Measurements from ENCODE around the gene MYORG.

The MYORG gene

GRCh38 chr9:34334916-34335315 is 41.8 kb downstream of the MYORG start:
- TF ChIP-seq, protein P1, sequence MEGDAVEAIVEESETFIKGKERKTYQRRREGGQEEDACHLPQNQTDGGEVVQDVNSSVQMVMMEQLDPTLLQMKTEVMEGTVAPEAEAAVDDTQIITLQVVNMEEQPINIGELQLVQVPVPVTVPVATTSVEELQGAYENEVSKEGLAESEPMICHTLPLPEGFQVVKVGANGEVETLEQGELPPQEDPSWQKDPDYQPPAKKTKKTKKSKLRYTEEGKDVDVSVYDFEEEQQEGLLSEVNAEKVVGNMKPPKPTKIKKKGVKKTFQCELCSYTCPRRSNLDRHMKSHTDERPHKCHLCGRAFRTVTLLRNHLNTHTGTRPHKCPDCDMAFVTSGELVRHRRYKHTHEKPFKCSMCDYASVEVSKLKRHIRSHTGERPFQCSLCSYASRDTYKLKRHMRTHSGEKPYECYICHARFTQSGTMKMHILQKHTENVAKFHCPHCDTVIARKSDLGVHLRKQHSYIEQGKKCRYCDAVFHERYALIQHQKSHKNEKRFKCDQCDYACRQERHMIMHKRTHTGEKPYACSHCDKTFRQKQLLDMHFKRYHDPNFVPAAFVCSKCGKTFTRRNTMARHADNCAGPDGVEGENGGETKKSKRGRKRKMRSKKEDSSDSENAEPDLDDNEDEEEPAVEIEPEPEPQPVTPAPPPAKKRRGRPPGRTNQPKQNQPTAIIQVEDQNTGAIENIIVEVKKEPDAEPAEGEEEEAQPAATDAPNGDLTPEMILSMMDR (IDR thresholded peaks at IDR 0.05; ENCODE audit: borderline replicate concordance, extremely low read depth, low read length, poor library complexity, severe bottlenecking): no peak
- TF ChIP-seq EZH2 (IDR thresholded peaks at IDR 0.05; ENCODE audit: borderline replicate concordance, low read depth, low read length, severe bottlenecking): no peak
- peaks cover 59% of the 10 kb centered on the region for H3K79me2 ChIP-seq (ENCODE audit: insufficient read depth, low read length)
- no peaks in the 10 kb centered on the region for H3K27me3 ChIP-seq (ENCODE audit: insufficient read depth, low read length, poor library complexity)
- ATAC-seq (ENCODE audit: insufficient read depth, low read depth) (no peak), DNase-seq (no peak)
- H2AFZ ChIP-seq (ENCODE audit: low read depth, low read length): no peak overlapping the region
- H3K27ac ChIP-seq (ENCODE audit: low read length): no peak overlapping the region
- H3K4me2 ChIP-seq (ENCODE audit: insufficient read depth, low read length): no peak overlapping the region
- H3K4me3 ChIP-seq (ENCODE audit: low read depth in 1 of 2, low read length in 2 of 2): no peak overlapping the region
- H4K20me1 ChIP-seq (ENCODE audit: insufficient read depth, low read length): 0 out of 2 replicates have a peak, but pooled peaks cover 6% of the 10 kb centered on the region
- H3K9ac ChIP-seq (ENCODE audit: low read depth, low read length): no peak overlapping the region
- no peaks in the 10 kb centered on the region for H3K9me3 ChIP-seq (ENCODE audit: insufficient read depth, low read length, severe bottlenecking)
- H3K4me1 ChIP-seq (ENCODE audit: insufficient read depth, low read length): peaks cover 12% of the 10 kb centered on the region
- peaks cover 14% of the 10 kb centered on the region for H3K36me3 ChIP-seq (ENCODE audit: insufficient read depth, low read length)

DNA sequence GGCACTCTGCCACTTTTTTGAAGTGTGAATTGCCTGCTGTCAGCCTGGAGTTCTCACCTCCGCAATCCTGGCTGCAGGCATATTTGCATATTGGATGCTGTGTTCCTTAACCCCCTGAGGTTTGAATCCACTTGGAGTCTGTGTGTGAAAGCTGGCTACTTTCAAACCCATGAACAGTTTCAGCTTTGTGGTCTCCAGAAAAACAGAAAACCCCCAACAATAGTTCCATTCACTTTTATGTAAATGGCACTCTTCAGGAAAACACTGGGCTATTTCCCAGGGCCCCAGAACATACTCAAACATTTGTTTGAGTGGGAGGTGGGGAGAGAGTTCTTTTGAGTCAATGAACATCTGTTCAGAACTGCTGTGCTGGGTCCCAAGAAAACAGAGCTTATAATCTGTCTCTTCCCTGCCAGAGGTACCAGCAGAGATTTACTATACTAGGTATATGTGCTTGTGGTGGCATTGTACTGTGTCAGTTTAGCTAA is 42.3 kb downstream of the MYORG start:
- Histone ChIP-seq H3K4me1 (ENCODE audit: insufficient read depth, low read length) (peaks cover 12% of the 10 kb centered on the region), H3K27ac (ENCODE audit: low read length) (no peak overlapping the region), H3K36me3 (ENCODE audit: insufficient read depth, low read length) (peaks cover 10% of the 10 kb centered on the region), H3K27me3 (ENCODE audit: insufficient read depth, low read length, poor library complexity) (no peaks in the 10 kb centered on the region), H3K79me2 (ENCODE audit: insufficient read depth, low read length) (peaks cover 64% of the 10 kb centered on the region), H3K9me3 (ENCODE audit: insufficient read depth, low read length, severe bottlenecking) (no peaks in the 10 kb centered on the region), H4K20me1 (ENCODE audit: insufficient read depth, low read length) (0 out of 2 replicates have a peak, but pooled peaks cover 6% of the 10 kb centered on the region), H2AFZ (ENCODE audit: low read depth, low read length) (no peak overlapping the region), H3K9ac (ENCODE audit: low read depth, low read length) (no peak overlapping the region), H3K4me2 (ENCODE audit: insufficient read depth, low read length) (no peak overlapping the region), H3K4me3 (ENCODE audit: low read depth in 1 of 2, low read length in 2 of 2) (no peak overlapping the region)
- ATAC-seq (ENCODE audit: insufficient read depth, low read depth) (no peak), DNase-seq (no peak)
- no peak for TF ChIP-seq EZH2 (IDR thresholded peaks at IDR 0.05; ENCODE audit: borderline replicate concordance, low read depth, low read length, severe bottlenecking)
- TF ChIP-seq, protein P1 (IDR thresholded peaks at IDR 0.05; ENCODE audit: borderline replicate concordance, extremely low read depth, low read length, poor library complexity, severe bottlenecking): no peak

DNA sequence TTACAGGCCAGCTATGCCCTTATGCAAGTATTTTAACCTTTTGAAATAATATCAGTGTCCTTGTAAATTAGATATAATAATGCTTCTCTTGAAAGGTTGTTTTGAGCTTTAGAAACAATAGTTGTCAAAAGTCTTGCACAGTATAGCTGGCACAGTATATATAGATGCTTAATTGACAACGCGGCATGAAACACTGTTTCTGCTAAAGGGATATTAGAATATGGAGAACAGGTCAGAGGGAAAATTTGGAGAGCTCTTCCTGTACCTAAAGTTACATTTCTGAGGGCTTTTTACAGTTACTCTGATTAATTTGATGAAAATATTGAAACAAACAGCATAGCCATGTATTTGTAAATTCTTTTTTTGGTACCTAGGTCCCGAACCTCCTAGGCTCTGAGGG is 42.9 kb downstream of the MYORG start:
- H3K27ac ChIP-seq (ENCODE audit: low read length): no peak overlapping the region
- H3K9ac ChIP-seq (ENCODE audit: low read depth, low read length): no peak overlapping the region
- peaks cover 5% of the 10 kb centered on the region for H3K36me3 ChIP-seq (ENCODE audit: insufficient read depth, low read length)
- H3K4me2 ChIP-seq (ENCODE audit: insufficient read depth, low read length): no peak overlapping the region
- no peak overlapping the region for H3K4me3 ChIP-seq (ENCODE audit: low read depth in 1 of 2, low read length in 2 of 2)
- H3K79me2 ChIP-seq (ENCODE audit: insufficient read depth, low read length): peaks cover 65% of the 10 kb centered on the region
- peaks cover 12% of the 10 kb centered on the region for H3K4me1 ChIP-seq (ENCODE audit: insufficient read depth, low read length)
- DNase-seq (no peak), ATAC-seq (ENCODE audit: insufficient read depth, low read depth) (no peak)
- H4K20me1 ChIP-seq (ENCODE audit: insufficient read depth, low read length): 0 out of 2 replicates have a peak, but pooled peaks cover 6% of the 10 kb centered on the region
- TF ChIP-seq EZH2 (IDR thresholded peaks at IDR 0.05; ENCODE audit: borderline replicate concordance, low read depth, low read length, severe bottlenecking): no peak
- no peak overlapping the region for H2AFZ ChIP-seq (ENCODE audit: low read depth, low read length)
- no peaks in the 10 kb centered on the region for H3K9me3 ChIP-seq (ENCODE audit: insufficient read depth, low read length, severe bottlenecking)
- no peaks in the 10 kb centered on the region for H3K27me3 ChIP-seq (ENCODE audit: insufficient read depth, low read length, poor library complexity)

GRCh38 chr9:34332076-34332964 is 44.4 kb downstream of the MYORG start:
- ATAC-seq (ENCODE audit: insufficient read depth, low read depth): no peak
- H3K9me3 ChIP-seq (ENCODE audit: insufficient read depth, low read length, severe bottlenecking): no peaks in the 10 kb centered on the region
- no peak overlapping the region for H2AFZ ChIP-seq (ENCODE audit: low read depth, low read length)
- no peak for DNase-seq
- peaks cover 76% of the 10 kb centered on the region for H3K79me2 ChIP-seq (ENCODE audit: insufficient read depth, low read length)
- H4K20me1 ChIP-seq (ENCODE audit: insufficient read depth, low read length): 0 out of 2 replicates have a peak, but pooled peaks cover 6% of the 10 kb centered on the region
- H3K9ac ChIP-seq (ENCODE audit: low read depth, low read length): no peak overlapping the region
- no peak overlapping the region for H3K4me2 ChIP-seq (ENCODE audit: insufficient read depth, low read length)
- H3K27me3 ChIP-seq (ENCODE audit: insufficient read depth, low read length, poor library complexity): no peaks in the 10 kb centered on the region
- peaks cover 21% of the 10 kb centered on the region for H3K4me1 ChIP-seq (ENCODE audit: insufficient read depth, low read length)
- no peak overlapping the region for H3K27ac ChIP-seq (ENCODE audit: low read length)
- no peak overlapping the region for H3K4me3 ChIP-seq (ENCODE audit: low read depth in 1 of 2, low read length in 2 of 2)
- TF ChIP-seq EZH2 (IDR thresholded peaks at IDR 0.05; ENCODE audit: borderline replicate concordance, low read depth, low read length, severe bottlenecking): no peak
- TF ChIP-seq, protein P1 (IDR thresholded peaks at IDR 0.05; ENCODE audit: borderline replicate concordance, extremely low read depth, low read length, poor library complexity, severe bottlenecking): peak; percentile 68
- no peaks in the 10 kb centered on the region; the same call in 1 of the 2 replicates for H3K36me3 ChIP-seq (ENCODE audit: insufficient read depth, low read length)
